Stimulated activated CD4-positive, alpha-beta T cell treated with anti-CD3 and anti-CD28 coated beads, Interleukin-15, amount 100 ng/mL, for 24 hours (primary cell): ENCODE data around the gene RAB7B.
"Not testable (repeated sequence)": the region's sequence is repeated elsewhere in the genome, so short reads cannot be mapped to it uniquely, and the experiment has no call there.

ENCODE experiments used
- DNase-seq: peaks from one replicate; pipeline ENCODE4 v3.0.0-alpha.2; 2020

Gene RAB7B, protein sequence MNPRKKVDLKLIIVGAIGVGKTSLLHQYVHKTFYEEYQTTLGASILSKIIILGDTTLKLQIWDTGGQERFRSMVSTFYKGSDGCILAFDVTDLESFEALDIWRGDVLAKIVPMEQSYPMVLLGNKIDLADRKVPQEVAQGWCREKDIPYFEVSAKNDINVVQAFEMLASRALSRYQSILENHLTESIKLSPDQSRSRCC

DNA sequence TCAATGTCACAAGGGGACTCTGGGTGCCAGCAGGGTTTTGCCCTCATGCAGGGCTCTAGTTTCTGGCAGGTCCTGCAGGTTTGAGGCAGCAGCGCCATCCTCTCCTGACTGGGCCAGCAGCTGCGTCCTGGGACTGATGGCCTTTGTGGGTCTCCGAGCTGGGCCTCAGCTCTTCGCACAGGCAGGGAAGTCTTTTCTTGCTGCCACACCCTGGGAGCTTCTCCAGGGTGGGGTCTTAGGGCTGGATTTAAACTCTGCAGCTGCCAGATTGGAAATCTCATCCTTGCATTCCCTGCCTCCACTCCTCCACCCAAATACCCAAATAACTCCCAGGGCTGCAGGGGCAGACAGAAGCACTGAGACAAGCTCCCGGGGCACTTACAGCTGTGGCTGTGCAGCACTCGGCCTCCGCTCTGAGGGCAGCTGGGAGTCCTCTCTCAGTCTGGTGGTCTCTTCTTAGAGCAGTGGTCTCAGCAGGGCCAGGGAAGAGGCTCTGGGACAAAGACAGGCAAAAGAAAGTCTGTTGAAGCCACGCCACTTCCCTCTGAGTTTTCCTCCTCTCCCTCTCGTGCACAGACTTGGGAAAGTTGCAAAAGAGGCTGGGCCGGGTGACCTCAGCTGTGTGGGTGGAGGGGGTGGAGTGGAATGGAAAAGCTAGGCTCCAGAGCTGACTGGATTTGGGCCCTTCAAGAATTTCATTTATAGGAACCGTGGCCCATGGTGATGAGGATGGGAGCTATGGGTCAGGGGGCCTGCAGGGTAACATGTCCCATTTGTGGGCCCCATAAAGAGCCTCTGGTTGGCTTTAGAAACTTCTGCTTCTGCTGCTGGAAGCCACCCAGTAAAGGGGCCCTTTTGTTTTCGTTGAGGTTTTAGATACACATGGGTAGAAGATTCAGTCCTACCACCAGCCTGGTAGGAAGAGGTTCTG, at the start of gene RAB7B:
TSS of gene RAB7B (minus strand) at position 525 of the 931 bp plus-strand sequence. CDS start 9,260 bp downstream, outside the sequence.
- DNase-seq = peak; percentile 22

- DNase-seq = not testable (repeated sequence)
Measured at GRCh38 chr1:206052231-206052865, 49.2 kb upstream of the RAB7B start.

DNA sequence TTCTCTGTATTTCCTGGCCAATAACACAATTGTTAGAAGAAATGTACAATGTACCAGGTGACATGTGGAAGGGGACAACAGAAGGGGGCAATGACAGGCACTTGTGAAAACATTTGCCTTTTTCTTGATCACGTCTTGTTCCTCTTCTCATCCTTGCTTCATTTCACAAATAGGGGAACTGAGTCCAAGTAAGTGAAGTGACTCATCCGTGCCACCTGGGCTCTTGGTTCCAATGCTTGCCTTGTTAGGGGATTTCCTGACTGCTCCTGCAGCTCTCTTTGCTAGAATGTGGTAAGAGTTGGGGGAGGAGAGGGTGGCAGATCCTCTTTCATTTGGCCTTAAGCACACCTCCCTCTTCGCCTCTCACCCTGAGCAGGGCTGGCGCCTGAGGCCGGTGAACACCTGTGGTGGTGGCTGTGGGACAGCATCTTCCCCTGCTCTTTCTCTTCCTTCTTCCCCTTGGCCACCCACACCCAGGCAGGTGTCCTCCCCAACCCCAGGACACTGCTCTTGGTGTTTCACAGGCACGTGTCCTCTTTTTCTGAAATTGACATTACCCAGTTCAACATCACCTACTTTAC, 47.5 kb upstream of the RAB7B start:
- DNase-seq = peak; percentile 70

DNA sequence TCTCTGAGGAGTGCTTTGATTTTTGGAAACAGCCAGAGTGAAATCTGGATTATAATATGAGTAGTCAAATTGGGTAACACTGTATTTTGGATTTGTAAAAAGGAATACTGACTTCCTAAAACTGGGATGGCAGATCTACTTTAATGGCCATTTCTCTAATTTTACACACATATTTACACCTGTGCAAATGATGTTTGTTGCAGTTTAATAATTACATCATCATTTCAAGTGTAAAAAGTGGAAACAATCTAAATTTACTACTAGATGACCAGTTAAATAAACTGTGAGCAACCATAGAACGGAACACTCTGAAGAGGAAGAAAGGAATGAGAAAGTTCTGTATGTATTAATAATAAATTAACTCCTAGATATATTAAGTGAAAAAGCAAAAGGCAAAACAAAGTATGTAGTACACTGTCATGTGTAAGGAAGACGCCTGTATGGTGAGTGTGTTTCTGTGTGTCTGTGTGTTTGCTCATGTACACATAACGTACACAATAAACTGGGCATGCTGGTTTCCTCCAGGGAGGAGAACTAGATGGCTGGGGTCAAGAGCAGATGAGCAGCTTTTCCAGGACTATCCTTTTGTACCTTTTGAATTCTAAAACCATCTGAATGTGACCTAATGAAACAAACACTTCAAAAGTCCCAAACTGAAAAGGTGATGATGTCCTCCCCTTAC, 46.9 kb upstream of the RAB7B start:
- DNase-seq = no peak

GRCh38 chr1:206049293-206049692, 46.1 kb upstream of the RAB7B start:
- peak; percentile 10 for DNase-seq

DNA sequence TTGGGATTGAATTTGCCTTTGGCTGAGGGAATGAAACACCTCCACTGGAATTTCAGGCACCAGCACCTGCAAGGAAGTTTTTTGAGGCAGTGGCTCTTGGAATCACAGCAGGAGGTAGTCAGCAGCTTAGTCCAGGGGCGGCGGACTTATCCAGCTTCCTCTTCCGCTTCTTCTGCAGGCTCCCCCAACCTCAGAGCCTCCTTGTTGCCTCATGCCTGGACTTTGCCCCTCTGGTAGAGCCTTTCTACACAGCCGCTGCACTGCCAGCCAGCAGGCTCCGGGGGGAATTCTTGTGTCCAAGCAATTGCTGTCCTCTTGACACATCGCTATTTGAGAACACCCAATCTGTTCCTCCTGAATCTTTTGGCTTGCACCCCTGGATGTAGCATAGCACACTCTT, 45.4 kb upstream of the RAB7B start:
- DNase-seq = no peak

GRCh38 chr1:206047271-206047670, 44.1 kb upstream of the RAB7B start:
- DNase-seq = no peak

DNA sequence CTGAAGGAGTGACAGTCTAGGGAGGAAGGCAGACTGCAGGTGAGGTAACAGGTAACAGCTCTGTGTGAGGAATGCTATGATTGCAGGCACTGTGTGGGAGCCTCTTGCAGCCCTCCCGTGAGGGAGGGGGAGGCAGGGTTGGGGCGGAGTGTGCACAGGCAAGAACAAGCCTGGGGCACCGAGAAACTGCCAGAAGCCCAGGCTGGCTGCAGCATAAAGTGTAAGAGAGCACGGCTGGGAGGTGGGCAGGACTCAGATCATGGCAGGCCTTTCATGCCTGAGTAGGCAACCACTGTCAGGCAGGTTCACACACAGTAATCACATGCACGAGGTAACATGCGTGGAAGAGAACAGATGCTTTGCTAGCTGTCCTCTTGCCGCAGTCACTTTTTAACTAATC, 38.4 kb upstream of the RAB7B start:
- DNase-seq = no peak

- DNase-seq = no peak
Measured at GRCh38 chr1:206040328-206040727, 37.1 kb upstream of the RAB7B start.

DNA sequence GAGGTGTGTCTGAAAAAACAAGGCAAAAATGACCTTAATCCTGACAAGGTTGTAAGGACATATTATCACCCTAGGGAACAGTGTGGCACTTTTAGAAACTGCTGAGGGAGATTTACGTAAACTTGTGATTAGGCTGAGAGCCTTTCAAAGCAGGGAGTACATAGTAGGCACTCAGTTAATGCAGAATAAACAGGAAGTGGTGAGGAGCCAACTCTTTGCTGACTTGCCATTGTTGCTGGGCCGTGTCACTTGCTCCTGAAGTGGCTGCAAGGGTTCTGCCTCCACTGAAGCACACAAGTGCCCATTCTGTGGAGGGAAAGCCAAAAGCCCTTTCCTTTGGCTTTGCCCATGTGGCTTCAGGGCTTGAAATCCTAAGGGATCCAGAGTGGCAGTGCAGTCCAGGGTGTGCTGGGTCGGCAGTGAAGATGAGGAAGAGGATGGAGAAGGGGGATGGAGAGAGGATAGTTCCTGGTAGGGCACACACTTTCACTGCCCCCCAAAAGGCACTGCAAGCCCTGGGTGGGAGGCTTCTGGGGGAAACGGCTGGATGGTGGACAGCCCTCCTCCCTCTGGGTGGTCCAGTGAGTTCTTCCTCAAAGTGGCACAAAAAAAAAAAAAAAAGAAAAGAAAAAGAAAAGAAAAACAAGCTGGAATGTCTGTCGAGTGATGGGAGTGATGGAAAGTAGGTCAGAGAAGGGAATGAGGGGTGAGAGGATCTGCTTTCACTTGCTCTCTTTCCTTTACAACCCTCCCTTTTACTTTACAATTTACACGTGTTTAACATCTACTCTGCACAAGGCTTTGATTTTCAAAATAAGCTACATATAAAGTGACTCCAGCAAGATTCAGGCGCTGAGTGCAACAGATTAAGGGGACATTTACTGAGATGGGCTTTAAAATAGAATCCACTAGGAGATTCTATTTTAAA, 36.1 kb upstream of the RAB7B start:
- DNase-seq = no peak

DNA sequence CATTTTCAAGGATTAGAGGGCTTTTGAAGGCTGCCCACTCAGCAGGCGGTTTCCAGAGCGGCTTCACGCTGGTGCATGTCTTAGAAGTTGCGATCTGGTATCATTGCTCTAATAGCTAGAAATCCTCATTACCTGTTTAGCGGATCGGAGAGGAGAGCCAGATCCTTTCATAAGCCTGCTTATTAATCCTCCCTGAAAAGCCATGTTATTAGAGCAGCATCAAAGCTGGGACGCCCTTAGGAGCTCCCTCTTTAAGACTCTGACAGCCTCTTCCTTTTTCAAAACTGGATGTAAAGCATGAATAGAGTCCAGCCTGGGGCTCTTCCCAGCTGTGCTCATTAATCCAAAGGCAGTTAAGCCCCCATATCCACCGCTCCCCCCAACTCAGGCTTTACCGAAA, 34.4 kb upstream of the RAB7B start:
- DNase-seq = no peak

DNA sequence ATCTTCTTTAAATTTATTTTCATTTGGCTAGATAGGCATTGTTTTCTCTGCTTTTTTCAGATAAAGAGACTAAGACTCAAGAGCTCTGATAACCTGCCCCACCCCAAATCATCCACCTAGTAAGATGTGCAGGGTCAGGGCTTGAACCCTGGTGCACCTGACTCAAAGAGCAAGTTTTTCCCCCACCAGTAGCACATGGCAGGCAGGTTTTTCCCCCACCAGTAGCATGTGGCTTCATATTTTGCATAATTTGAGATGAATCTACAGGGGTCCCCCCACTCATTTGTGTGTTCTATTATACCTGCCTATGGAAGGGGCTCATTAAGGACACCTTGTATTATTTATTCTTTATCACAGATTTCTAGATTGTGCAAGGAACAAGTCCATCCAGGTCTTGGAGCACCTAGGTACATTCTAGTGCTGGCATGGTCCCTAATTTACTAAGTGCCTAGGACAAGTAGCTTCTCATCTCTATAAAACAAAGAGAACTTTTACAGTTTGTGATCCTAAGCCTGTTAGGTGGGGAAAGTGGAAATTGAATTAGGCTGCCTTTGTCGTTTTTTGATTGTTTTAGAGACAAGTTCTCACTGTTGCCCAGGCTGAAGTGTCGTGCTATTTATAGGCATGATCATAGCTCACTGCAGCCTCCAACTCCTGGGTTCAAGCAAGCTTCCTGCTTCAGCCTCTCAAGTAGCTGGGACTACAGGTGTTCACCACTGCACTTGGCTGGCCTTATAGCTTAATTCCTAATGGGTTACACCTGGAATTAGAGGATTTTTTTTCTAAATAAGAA, 33.7 kb upstream of the RAB7B start:
- DNase-seq = no peak

DNA sequence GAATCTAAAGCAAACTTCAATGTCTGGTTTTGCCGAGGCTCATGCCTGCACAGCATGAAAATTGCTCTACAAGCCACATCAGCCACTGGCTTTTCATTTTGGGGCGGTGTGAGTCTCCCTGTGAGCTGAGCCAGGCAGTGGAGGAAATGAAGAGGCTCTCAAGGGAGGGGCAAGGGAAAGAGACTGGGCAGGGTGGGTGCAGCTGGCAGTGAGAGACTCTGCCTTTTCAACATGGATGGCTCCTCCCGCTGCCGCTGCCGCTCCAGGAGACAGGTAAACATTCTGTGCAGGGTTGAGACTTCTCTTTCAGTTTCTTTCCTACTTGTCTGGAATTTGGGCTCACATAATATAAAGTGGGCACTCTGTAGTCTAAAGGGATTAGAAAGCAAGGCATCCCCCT, 31.8 kb upstream of the RAB7B start:
- DNase-seq = no peak

- DNase-seq = no peak
Measured at GRCh38 chr1:206032380-206033140, 29.4 kb upstream of the RAB7B start.

- DNase-seq = peak; percentile 81
Measured at GRCh38 chr1:206030714-206031113, 27.5 kb upstream of the RAB7B start.

GRCh38 chr1:206030191-206030590, 27.0 kb upstream of the RAB7B start:
- no peak for DNase-seq

DNA sequence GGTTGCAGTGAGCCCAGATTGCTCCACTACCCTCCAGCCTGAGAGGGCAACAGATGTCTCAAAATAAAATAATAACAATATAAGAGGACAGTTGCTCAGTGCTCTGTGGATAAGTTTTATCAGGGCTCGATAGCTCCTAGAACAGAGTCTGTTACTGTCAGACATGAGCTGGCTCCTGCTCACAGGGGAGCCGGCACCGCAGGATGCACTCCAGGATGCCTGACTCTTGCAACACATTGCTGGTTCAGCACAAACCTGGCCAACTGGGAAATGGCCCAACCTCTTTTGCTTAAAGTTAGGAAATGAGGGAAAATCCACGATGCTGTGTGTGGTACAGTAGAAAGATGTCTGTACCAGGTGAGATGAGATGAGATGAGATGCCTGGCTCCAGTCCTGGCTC, 26.3 kb upstream of the RAB7B start:
- no peak for DNase-seq

- DNase-seq = no peak
Measured at GRCh38 chr1:206025283-206025820, 22.2 kb upstream of the RAB7B start.

DNA sequence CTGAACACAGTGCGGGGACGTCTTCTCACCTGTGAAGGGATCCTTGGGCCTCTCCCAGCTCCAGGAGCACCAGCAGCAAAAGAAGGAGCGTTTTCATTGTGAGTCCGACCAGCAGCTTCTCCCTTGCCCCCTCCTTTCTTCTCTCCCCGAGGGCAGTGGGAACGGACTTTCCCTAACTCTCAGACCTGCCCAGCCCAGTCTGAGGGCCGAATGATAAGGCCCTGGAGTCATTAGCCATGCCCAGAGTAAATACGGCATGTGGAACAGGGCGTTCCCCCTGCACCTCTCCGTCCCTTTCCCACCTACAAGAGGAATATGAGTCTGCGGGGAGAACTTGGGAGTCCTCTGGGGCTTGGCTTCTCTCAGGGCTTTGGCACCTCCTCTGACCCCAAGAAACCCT, 20.5 kb upstream of the RAB7B start, which contains the start of gene CTSE:
TSS of gene CTSE (minus strand) at position 201 of the 400 bp plus-strand sequence. CDS start at position 97, 104 bp downstream.
- no peak for DNase-seq

DNA sequence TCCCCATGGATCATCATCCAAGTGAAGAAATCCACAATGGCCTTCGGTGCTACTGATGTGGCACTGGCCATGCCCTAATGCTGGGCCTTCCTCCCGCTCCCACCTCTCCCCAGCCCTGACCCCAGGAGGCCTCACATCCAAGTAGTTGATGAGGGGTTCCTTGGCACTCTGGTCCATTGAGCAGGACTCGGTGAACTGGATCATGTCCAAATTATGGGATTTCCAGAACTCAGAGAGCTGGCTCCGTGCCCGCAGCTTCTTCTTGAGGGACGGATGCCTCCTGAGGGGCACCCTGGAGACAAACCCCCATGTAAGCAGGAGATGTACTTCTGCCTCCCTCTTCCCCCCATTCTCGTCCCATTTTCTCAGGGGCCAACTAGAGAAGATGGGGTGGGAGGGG, 19.6 kb upstream of the RAB7B start:
- DNase-seq = no peak
